ENCODE data around the gene ERO1B.
"Not testable (repeated sequence)": the region's sequence is repeated elsewhere in the genome, so short reads cannot be mapped to it uniquely, and the experiment has no call there.

The ERO1B gene

GRCh38 chr1:236247286-236247685 is 34.5 kb downstream of the ERO1B start:
- DNase-seq: no peak

- no peak for DNase-seq
These were observed 39.2 kb downstream of the ERO1B start for GRCh38 chr1:236242568-236242967.

GRCh38 chr1:236240675-236241074 is 41.1 kb downstream of the ERO1B start:
- no peak for DNase-seq

- DNase-seq: no peak
These were observed 42.6 kb downstream of the ERO1B start for GRCh38 chr1:236239092-236239585.

DNA sequence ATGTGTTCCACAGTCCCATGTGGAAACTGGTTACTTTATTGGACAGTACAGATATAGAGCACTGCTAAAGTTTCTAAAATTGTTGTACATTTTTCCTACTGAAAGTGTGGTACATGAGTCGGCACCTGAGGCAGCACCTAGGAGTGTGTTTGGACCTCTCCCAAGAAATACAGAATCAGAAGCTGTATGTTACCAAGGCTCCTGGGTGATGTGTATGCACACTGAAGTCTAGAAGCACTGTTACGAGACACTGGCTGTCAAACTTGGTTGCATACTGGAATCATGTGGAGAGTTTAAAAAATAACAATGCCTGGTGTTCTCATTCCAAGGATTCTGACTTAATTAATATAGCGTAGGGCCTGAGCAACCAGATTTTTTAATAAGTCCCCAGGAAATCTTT is 46.6 kb downstream of the ERO1B start:
- no peak for DNase-seq

- no peak for DNase-seq
These were observed 53.3 kb downstream of the ERO1B start for GRCh38 chr1:236228411-236228810.

DNA sequence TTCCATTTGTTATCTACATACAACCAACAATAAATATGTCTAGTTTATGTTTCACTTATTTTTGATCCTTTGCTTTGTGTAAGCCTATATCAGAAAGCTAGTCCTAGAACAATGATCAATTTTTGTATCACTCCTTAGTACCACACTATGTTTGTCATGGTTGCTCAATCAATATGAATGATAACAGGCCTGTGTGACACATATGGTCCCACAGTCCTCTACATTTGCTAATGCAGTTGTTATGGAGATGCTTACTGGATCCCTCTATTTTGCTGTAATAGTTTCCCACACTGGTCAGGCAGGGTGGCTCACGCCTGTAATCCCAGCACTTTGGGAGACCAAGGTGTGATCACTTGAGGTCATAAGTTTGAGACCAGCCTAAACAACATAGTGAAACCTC is 59.1 kb downstream of the ERO1B start:
- no peak for DNase-seq

DNA sequence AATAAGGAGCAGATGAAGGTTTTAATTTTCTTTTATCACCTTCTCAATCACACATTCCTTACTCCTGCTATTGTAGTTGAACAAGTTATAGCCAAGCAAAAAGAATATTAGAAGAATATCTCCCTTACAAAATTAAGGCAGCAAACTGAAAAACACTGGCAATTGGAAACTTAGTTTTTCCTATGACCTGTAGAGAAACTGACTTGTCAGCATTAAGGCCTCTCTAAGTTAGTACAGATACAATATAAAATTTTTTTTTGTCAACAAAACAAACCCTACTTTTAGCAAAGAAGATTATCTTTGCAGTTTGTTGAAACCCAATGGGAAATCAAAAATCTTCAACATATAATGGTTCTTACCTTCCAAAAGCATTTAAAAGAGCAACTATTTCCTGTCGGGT is 61.3 kb downstream of the ERO1B start:
- no peak for DNase-seq

DNA sequence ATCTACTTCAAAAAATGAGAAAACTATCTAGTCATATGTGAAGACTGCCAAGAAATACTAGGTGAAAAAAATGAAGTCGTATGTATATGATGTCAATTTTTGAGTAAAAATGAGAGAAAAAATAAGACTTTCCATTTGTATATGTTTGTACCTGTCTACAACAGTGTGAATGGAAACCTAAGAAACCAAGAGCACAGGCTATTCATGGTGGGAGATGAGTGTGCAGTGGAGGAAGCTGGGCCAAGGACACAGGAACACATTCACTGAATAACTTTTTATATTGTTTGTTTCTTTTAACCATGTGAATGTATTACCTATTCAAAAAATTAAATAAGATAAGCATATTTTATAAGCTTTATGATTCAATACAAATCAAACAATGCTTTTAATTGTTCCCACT is 67.0 kb downstream of the ERO1B start:
- DNase-seq: no peak

GRCh38 chr1:236213534-236213933 is 68.2 kb downstream of the ERO1B start:
- DNase-seq: no peak

- no peak for DNase-seq
These were observed 69.9 kb downstream of the ERO1B start for GRCh38 chr1:236211815-236212214.

GRCh38 chr1:236209713-236210112 is 72.0 kb downstream of the ERO1B start:
- no peak for DNase-seq

- DNase-seq: no peak
These were observed 72.6 kb downstream of the ERO1B start for GRCh38 chr1:236209185-236209584.

- no peak for DNase-seq
These were observed 74.2 kb downstream of the ERO1B start for GRCh38 chr1:236207569-236207968.

DNA sequence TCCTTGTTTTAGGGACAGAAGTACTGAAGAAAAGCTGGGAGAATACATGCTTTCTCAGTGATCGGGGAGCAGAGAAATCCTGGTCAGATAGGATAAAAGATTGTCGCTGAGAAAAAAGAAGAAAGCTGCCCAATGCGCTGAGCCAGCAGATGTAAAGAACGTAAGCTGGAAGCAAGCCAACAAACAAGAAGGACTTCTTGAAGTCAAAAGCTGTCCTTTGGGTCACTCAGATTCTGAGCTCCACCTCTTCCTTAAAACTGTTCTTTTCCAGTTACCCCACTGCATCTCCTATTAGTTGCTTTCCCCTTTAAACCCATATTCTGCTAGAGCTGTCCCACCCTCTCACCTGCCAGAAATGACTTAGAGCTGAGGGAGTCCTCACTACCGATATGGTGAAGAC is 74.6 kb downstream of the ERO1B start:
- DNase-seq: no peak

DNA sequence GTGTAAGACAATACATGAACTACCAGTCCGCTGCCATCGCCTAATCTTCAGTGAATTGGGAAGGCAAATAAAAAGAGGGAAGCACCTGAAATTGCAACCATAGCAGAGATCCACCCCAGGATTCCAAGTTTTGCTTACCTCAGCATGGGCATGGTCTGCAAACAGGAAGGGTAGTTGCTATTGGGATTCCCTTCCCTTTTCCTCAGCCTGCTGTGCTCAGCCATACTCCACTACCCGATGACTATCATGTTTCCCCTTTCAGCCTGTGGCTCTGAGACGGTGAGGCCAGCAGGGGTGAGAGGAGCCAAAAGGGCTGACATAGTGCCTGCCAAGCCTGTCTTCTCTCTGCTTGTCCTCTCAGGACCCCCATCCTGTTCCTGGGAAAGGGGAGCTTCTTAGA is 75.2 kb downstream of the ERO1B start:
- no peak for DNase-seq

DNA sequence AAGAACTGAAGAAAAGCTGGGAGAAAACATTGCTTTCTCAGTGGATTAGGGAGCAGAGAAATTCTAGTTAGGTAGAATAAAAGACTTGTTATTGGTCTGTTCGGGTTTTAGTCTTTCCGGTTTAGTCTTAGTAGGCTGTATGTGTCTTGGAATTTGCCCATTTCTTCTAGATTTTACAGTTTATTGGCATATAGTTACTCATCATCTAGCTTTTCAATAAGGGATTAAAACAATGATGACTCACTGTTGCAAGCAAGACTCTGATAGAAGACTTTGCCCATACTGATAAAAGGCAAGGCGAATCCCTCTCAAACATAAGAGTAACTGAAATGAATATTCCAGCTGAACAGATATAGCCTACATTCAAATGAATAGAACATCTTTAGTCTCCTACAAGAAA is 77.1 kb downstream of the ERO1B start:
- no peak for DNase-seq

GRCh38 chr1:236204039-236204438 is 77.7 kb downstream of the ERO1B start:
- DNase-seq: no peak

- DNase-seq: no peak
These were observed 80.0 kb downstream of the ERO1B start for GRCh38 chr1:236201786-236202185.

GRCh38 chr1:236200925-236201324 is 80.8 kb downstream of the ERO1B start:
- no peak for DNase-seq

DNA sequence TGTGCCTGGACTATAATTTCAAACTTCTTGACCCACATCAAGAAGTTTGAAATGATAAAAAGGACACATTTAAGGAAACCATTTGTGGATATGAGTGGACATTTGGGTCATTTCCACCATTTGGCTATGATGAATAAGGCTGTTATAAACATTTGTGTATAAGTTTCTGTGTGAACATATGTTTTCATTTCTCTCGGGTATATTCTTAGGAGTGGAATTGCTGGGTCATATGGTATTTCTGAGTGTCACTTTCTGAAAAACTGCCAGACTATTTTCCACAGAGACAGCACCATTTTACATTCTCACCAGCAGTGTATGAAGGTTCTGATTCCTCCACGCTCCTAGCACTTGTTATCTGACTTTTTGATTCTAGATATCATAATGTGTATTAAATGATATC is 88.6 kb downstream of the ERO1B start:
- no peak for DNase-seq

DNA sequence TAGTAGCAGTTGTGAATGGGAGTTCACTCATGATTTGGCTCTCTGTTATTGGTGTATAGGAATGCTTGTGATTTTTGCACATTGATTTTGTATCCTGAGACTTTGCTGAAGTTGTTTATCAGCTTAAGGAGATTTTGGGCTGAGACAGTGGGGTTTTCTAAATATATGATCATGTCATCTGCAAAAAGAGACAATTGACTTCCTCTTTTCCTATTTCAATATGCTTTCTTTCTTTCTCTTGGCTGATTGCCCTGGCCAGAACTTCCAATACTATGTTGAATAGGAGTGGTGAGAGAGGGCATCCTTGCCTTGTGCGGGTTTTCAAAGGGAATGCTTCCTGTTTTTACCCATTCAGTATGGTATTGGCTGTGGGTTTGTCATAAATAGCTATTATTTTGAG is 93.7 kb downstream of the ERO1B start:
- not testable (repeated sequence) for DNase-seq

- DNase-seq: not testable (repeated sequence)
These were observed 95.3 kb downstream of the ERO1B start for GRCh38 chr1:236186471-236186870.

- no peak for DNase-seq
These were observed 96.1 kb downstream of the ERO1B start for GRCh38 chr1:236185687-236186086.

DNA sequence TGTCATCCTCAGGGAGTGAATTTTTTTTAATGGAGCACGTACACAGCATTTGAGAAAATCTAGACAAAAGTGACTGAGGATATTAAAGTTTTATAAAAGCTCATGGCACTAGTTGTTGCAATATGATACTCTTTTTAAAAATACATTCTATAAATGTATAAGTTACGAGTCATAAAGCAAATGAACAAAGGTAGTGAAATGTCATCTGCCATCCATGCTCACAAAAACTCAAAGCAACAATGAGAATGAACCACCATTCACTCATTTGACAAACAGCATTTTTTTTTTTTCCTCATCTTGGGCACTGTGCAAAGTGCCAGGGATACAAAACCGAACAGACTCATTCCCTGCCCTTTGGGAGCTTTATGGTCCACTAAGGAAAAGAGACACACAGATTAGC is 100.7 kb downstream of the ERO1B start:
- DNase-seq: no peak

GRCh38 chr1:236179634-236180033 is 102.1 kb downstream of the ERO1B start:
- DNase-seq: no peak
